ENCODE data around the gene CCT8. TPM values are rescaled to one million over a fixed set of nuclear protein-coding genes. Genes with fewer than 3 reads are reported as not detected.
A peak's percentile ranks its signal among the peaks of the same experiment; 100 is the strongest.

The CCT8 gene
- total and polyA plus RNA-seq, 3 experiments from 2014 or later = 138 to 415 (median 401) TPM

DNA sequence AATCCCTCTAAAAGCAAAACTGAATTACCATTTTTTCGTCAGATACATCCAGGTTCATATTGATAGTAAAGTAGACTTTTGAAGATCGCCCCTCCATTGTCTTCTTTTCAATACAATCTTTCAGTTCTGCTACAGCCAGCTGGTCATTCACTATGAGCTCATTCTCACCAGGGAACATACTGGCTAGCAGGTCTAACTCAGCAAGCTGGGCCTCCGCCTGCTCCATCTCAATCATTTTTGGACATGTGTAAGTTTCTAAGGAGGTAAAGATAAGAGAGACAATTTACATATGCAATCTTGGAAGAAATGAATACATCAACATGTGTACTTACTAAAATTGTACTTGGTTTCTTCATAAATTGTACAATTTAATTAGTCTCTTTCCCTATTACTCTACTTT lies 65.1 kb downstream of the CCT8 start:
- no peaks in the 10 kb centered on the region for H3K9me3 Mint-ChIP-seq
- CTCF ChIA-PET = no interaction called here
- Histone ChIP-seq H3K36me3 (ENCODE audit: insufficient read depth, low read length) (no peaks in the 10 kb centered on the region), H3K27me3 (ENCODE audit: insufficient read depth, low read length, poor library complexity, severe bottlenecking) (no peaks in the 10 kb centered on the region), H3K9me3 (ENCODE audit: low read length) (no peaks in the 10 kb centered on the region), H3K27ac (ENCODE audit: low read depth, low read length) (no peak overlapping the region), H3K4me3 (ENCODE audit: low read length) (no peak overlapping the region), H3K4me1 (ENCODE audit: insufficient read depth, low read length) (no peaks in the 10 kb centered on the region)
- H3K4me1 Mint-ChIP-seq = no peaks in the 10 kb centered on the region
- no peaks in the 10 kb centered on the region for H3K27me3 Mint-ChIP-seq
- no peak overlapping the region for H3K27ac Mint-ChIP-seq
- POLR2A ChIA-PET = no interaction called here
- peaks cover 0 to 26% (median 3%) of the 10 kb centered on the region in 3 donors for H3K36me3 Mint-ChIP-seq
- DNase-seq = no peak
- H3K4me3 Mint-ChIP-seq = peak overlapping the region in 1 of 7 donors; percentile 41

DNA sequence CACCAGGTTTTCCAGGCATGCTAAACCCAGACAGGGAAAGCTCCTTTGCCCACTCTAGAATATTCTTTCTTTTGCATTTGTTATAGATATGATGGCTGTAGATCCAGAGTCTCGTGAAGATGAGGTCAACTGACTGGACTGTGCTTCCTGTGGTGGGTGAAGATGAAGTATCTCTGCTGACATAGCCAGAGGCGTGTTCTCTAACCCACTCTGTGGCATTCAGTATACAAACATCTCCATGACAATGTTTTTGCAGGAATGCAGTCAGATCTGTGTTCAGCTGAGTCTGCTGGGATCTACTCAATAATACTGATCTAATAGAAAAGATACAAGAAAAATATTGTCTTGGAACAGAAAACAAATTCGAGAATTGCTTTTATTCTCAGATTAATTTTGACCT lies 65.6 kb downstream of the CCT8 start:
- H3K4me3 Mint-ChIP-seq = peak overlapping the region in 1 of 7 donors; percentile 41
- Histone ChIP-seq H3K36me3 (ENCODE audit: insufficient read depth, low read length) (no peaks in the 10 kb centered on the region), H3K9me3 (ENCODE audit: low read length) (no peaks in the 10 kb centered on the region), H3K4me3 (ENCODE audit: low read length) (no peak overlapping the region), H3K27me3 (ENCODE audit: insufficient read depth, low read length, poor library complexity, severe bottlenecking) (no peaks in the 10 kb centered on the region), H3K27ac (ENCODE audit: low read depth, low read length) (no peak overlapping the region), H3K4me1 (ENCODE audit: insufficient read depth, low read length) (no peaks in the 10 kb centered on the region)
- H3K36me3 Mint-ChIP-seq = peaks cover 0 to 28% (median 3%) of the 10 kb centered on the region in 3 donors
- no peaks in the 10 kb centered on the region for H3K9me3 Mint-ChIP-seq
- no peaks in the 10 kb centered on the region for H3K27me3 Mint-ChIP-seq
- H3K27ac Mint-ChIP-seq = no peak overlapping the region
- DNase-seq = no peak
- ChIA-PET CTCF (no interaction called here), POLR2A (no interaction called here)
- H3K4me1 Mint-ChIP-seq = peaks cover under 1 to 2% (median 1%) of the 10 kb centered on the region in 3 donors

DNA sequence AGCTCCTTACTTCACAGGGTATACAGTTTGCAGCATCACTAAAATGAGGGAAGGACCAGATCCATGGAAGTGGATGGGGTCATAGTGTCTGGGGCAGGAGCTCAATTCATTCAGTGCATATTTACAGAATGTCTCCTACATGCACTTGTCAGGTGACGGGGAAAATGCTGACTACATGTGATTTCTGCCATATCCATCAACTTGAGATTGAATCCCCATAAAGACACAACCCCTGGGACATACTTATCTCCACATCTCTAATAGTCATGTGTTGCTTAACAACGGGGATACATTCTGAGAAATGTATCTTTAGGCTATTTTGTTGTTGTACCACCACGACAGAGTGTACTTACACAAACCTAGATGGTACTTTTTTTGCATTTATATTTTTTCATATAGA lies 66.3 kb downstream of the CCT8 start:
- H3K36me3 Mint-ChIP-seq = peaks cover 0 to 32% (median 3%) of the 10 kb centered on the region in 3 donors
- peak overlapping the region in 2 of 7 donors; percentile 3 to 10 for H3K4me3 Mint-ChIP-seq
- no peaks in the 10 kb centered on the region for H3K36me3 ChIP-seq (ENCODE audit: insufficient read depth, low read length)
- POLR2A ChIA-PET = no interaction called here
- no peak overlapping the region for H3K27ac ChIP-seq (ENCODE audit: low read depth, low read length)
- H3K4me3 ChIP-seq (ENCODE audit: low read length) = no peak overlapping the region
- no peaks in the 10 kb centered on the region for H3K9me3 ChIP-seq (ENCODE audit: low read length)
- H3K9me3 Mint-ChIP-seq = no peaks in the 10 kb centered on the region
- peaks cover 6 to 7% (median 7%) of the 10 kb centered on the region in 3 donors for H3K4me1 Mint-ChIP-seq
- no peaks in the 10 kb centered on the region for H3K27me3 ChIP-seq (ENCODE audit: insufficient read depth, low read length, poor library complexity, severe bottlenecking)
- DNase-seq = no peak
- H3K27me3 Mint-ChIP-seq = no peaks in the 10 kb centered on the region
- H3K4me1 ChIP-seq (ENCODE audit: insufficient read depth, low read length) = no peaks in the 10 kb centered on the region
- CTCF ChIA-PET = no interaction called here
- H3K27ac Mint-ChIP-seq = peak overlapping the region in 1 of 8 donors; percentile 22

Other genes starting within 250 kb of the CCT8 start
- 10 to 100 TPM; 22.1 to 23.2 TPM for gene LTN1, start 80.8 kb downstream of the CCT8 start, total RNA-seq
- gene LTN1, start 80.8 kb downstream of the CCT8 start, polyA plus RNA-seq = 15.7 TPM
- 10 to 100 TPM; 19.1 to 19.9 TPM for gene RWDD2B, start 54.3 kb downstream of the CCT8 start, total RNA-seq
- gene RWDD2B, start 54.3 kb downstream of the CCT8 start, polyA plus RNA-seq = 12.1 TPM
- gene USP16, start 49.0 kb downstream of the CCT8 start, total RNA-seq = 10 to 100 TPM; 55.7 to 55.9 TPM
- 32.5 TPM for gene USP16, start 49.0 kb downstream of the CCT8 start, polyA plus RNA-seq
- 1 to 10 TPM; 4.2 to 4.6 TPM for gene MAP3K7CL, start 57.0 kb upstream of the CCT8 start, total RNA-seq
- gene MAP3K7CL, start 57.0 kb upstream of the CCT8 start, polyA plus RNA-seq = 6.0 TPM
- 10 to 100 TPM; 20.8 to 25.6 TPM for gene BACH1, start 225.3 kb upstream of the CCT8 start, total RNA-seq
- gene BACH1, start 225.3 kb upstream of the CCT8 start, polyA plus RNA-seq = 13.0 TPM